NCI-H774 (cell line): ENCODE measurements around the gene CDK16.

ENCODE experiments used
- DNase-seq: peaks from one replicate; lab custom pipeline; 2025; lab: John Stamatoyannopoulos, UW

Gene CDK16

GRCh38 chrX:47186096-47186740 lies 32.3 kb upstream of the CDK16 start:
- no peak for DNase-seq

GRCh38 chrX:47187106-47187677 lies 31.3 kb upstream of the CDK16 start:
- no peak for DNase-seq

GRCh38 chrX:47189906-47190305 lies 28.6 kb upstream of the CDK16 start:
- no peak for DNase-seq

GRCh38 chrX:47190445-47191269 lies 27.8 kb upstream of the CDK16 start:
- DNase-seq, result peak; percentile 79

GRCh38 chrX:47191331-47191730 lies 27.1 kb upstream of the CDK16 start:
- DNase-seq, result peak; percentile 1

- DNase-seq, result no peak
Observed at GRCh38 chrX:47191806-47192401, 26.6 kb upstream of the CDK16 start.

- peak; percentile 86 for DNase-seq
Observed at GRCh38 chrX:47193475-47194193, 24.8 kb upstream of the CDK16 start, which contains the start of gene UBA1. UBA1 (plus strand) TSS chrX:47193829; CDS start chrX:47198803, 4,974 bp downstream.

- no peak for DNase-seq
Observed at GRCh38 chrX:47194194-47194787, 24.2 kb upstream of the CDK16 start.

- no peak for DNase-seq
Observed at GRCh38 chrX:47196098-47196497, 22.4 kb upstream of the CDK16 start.

GRCh38 chrX:47197526-47197925 lies 21.0 kb upstream of the CDK16 start:
- DNase-seq, result no peak

- DNase-seq, result no peak
Observed at GRCh38 chrX:47198026-47198686, 20.3 kb upstream of the CDK16 start.

GRCh38 chrX:47198687-47199080 lies 19.8 kb upstream of the CDK16 start:
- DNase-seq, result no peak

GRCh38 chrX:47199286-47199685 lies 19.2 kb upstream of the CDK16 start:
- DNase-seq, result no peak

- no peak for DNase-seq
Observed at GRCh38 chrX:47200385-47201150, 17.9 kb upstream of the CDK16 start.

- DNase-seq, result no peak
Observed at GRCh38 chrX:47201345-47201944, 17.0 kb upstream of the CDK16 start.

- no peak for DNase-seq
Observed at GRCh38 chrX:47202316-47202715, 16.2 kb upstream of the CDK16 start.

- no peak for DNase-seq
Observed at GRCh38 chrX:47202877-47203276, 15.6 kb upstream of the CDK16 start.

- DNase-seq, result no peak
Observed at GRCh38 chrX:47204970-47205369, 13.5 kb upstream of the CDK16 start.

- DNase-seq, result no peak
Observed at GRCh38 chrX:47206316-47206715, 12.2 kb upstream of the CDK16 start.

- DNase-seq, result no peak
Observed at GRCh38 chrX:47208108-47208507, 10.4 kb upstream of the CDK16 start.
